ENCODE measurements around the gene RAB8B. TPM values are rescaled to one million over a fixed set of nuclear protein-coding genes. Genes with fewer than 3 reads are reported as not detected.

The RAB8B gene
- total RNA-seq, 3 donors from 2014 or later: 7.4 to 26.4 (median 18.3) TPM

GRCh38 chr15:63225381-63225780 lies 36.0 kb downstream of the RAB8B start:
- H3K4me1 ChIP-seq (ENCODE audit: low read depth): peaks cover 4% of the 10 kb centered on the region
- ATAC-seq: no peak
- intact Hi-C loops (cut with DNase I, micrococcal nuclease): no loop called here
- H3K4me3 ChIP-seq: no peak overlapping the region
- no peaks in the 10 kb centered on the region for H3K9me3 ChIP-seq
- no peak for DNase-seq
- TF ChIP-seq CTCF (IDR thresholded peaks at IDR 0.05): no peak
- H3K36me3 ChIP-seq (ENCODE audit: low read depth): no peaks in the 10 kb centered on the region

GRCh38 chr15:63226155-63226883 lies 36.9 kb downstream of the RAB8B start:
- Histone ChIP-seq H3K36me3 (ENCODE audit: low read depth) (no peaks in the 10 kb centered on the region), H3K4me1 (ENCODE audit: low read depth) (peaks cover 4% of the 10 kb centered on the region), H3K4me3 (no peak overlapping the region), H3K9me3 (no peaks in the 10 kb centered on the region)
- intact Hi-C loops (cut with DNase I, micrococcal nuclease): no loop called here
- ATAC-seq (no peak), DNase-seq (no peak)
- TF ChIP-seq CTCF (IDR thresholded peaks at IDR 0.05): no peak

- Histone ChIP-seq H3K36me3 (ENCODE audit: low read depth) (no peaks in the 10 kb centered on the region), H3K4me3 (no peak overlapping the region), H3K4me1 (ENCODE audit: low read depth) (peaks cover 4% of the 10 kb centered on the region), H3K9me3 (no peaks in the 10 kb centered on the region)
- ATAC-seq (no peak), DNase-seq (no peak)
- intact Hi-C loops (cut with DNase I, micrococcal nuclease): no loop called here
- no peak for TF ChIP-seq CTCF (IDR thresholded peaks at IDR 0.05)
These were observed 37.6 kb downstream of the RAB8B start for GRCh38 chr15:63226966-63227401.

GRCh38 chr15:63227689-63228088 lies 38.3 kb downstream of the RAB8B start:
- TF ChIP-seq CTCF (IDR thresholded peaks at IDR 0.05): no peak
- H3K9me3 ChIP-seq: no peaks in the 10 kb centered on the region
- DNase-seq: no peak
- H3K4me3 ChIP-seq: no peak overlapping the region
- no peaks in the 10 kb centered on the region for H3K36me3 ChIP-seq (ENCODE audit: low read depth)
- ATAC-seq: no peak
- peaks cover 4% of the 10 kb centered on the region for H3K4me1 ChIP-seq (ENCODE audit: low read depth)
- intact Hi-C loops (cut with DNase I, micrococcal nuclease): no loop called here

GRCh38 chr15:63231206-63231605 lies 41.8 kb downstream of the RAB8B start:
- Histone ChIP-seq H3K4me1 (ENCODE audit: low read depth) (peaks cover 15% of the 10 kb centered on the region), H3K9me3 (no peaks in the 10 kb centered on the region), H3K4me3 (no peak overlapping the region), H3K36me3 (ENCODE audit: low read depth) (no peaks in the 10 kb centered on the region)
- no peak for TF ChIP-seq CTCF (IDR thresholded peaks at IDR 0.05)
- ATAC-seq (no peak), DNase-seq (no peak)
- intact Hi-C loops (cut with DNase I, micrococcal nuclease): no loop called here

Data from mucosa of descending colon (tissue), 3 donors.